ENCODE measurements around the gene PBX2.

GRCh38 chr6:32139590-32139989, 50.4 kb downstream of the PBX2 start:
- TF ChIP-seq POLR2A (IDR thresholded peaks at IDR 0.05) (no peak), POLR2AphosphoS5 (IDR thresholded peaks at IDR 0.05) (no peak), CTCF (IDR thresholded peaks at IDR 0.05 in 8 of 11, conservative IDR thresholded peaks at IDR 0.05 in 3 of 11) (no peak)

Measured in spleen (tissue), 7 donors.